ENCODE results near the gene HS2ST1. TPM values are rescaled to one million over a fixed set of nuclear protein-coding genes. Genes with fewer than 3 reads are reported as not detected.
A peak's percentile ranks its signal among the peaks of the same experiment; 100 is the strongest.

HS2ST1 gene
- polyA plus RNA-seq, 1 donor, result 32.2 TPM

DNA sequence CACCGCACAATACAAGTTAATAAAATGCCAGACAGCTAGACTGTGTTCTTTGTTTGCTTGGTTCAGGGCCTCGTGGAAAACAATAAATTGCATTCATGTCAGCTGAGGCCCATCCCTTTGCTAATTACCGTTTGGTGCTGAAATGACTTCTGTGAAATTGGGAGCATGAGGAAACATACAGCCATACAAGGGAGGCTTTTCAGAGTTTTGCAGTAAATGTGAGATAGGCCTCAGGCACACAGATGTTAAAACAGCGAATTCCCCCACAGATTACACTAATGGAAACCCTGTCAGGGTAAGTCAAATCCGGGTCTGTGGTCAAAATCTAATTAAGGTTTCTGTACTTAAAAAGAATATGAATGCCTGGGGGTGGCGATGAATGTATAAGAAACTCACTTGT lies 240.7 kb downstream of the HS2ST1 start:
- Histone ChIP-seq H3K9me3 (ENCODE audit: control insufficient read depth, low read depth, low read length) (no peaks in the 10 kb centered on the region), H3K4me1 (ENCODE audit: control insufficient read depth, insufficient read depth, low read length) (peaks cover 7% of the 10 kb centered on the region), H3K36me3 (ENCODE audit: control insufficient read depth, insufficient read depth, low read length) (no peaks in the 10 kb centered on the region), H3K4me3 (ENCODE audit: low read length) (no peak overlapping the region), H3K27ac (ENCODE audit: low read length) (no peak overlapping the region), H3K27me3 (ENCODE audit: control insufficient read depth, insufficient read depth, low read length) (no peaks in the 10 kb centered on the region)
- WGBS (ENCODE audit: insufficient coverage, low lambda C conversion rate), result 49% methylated on average over 4 of the region's 6 CpGs
- DNase-seq, result peak in 1 of 2 donors; percentile 24

DNA sequence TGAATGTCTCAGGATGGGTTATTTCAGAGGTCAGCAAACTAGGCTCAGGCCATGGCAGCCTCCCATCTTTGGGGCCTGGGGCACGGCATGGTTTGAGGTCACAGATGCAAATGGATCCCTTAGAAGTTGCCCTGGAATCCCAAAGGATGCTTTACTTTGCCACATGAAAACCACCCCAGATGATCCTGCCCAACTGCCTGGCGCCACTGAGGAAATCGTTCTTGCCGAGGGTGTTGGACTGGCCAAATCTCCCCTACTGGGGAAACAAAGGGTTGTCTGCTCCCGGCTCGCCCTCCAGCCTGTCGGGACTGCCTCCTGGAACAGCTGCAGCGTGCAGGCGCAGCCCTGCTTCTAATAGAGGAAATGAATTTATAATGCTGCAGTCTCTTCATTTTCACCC lies 241.2 kb downstream of the HS2ST1 start:
- DNase-seq, result no peak
- Histone ChIP-seq H3K36me3 (ENCODE audit: control insufficient read depth, insufficient read depth, low read length) (no peaks in the 10 kb centered on the region), H3K27ac (ENCODE audit: low read length) (no peak overlapping the region), H3K27me3 (ENCODE audit: control insufficient read depth, insufficient read depth, low read length) (no peaks in the 10 kb centered on the region), H3K9me3 (ENCODE audit: control insufficient read depth, low read depth, low read length) (no peaks in the 10 kb centered on the region), H3K4me3 (ENCODE audit: low read length) (no peak overlapping the region), H3K4me1 (ENCODE audit: control insufficient read depth, insufficient read depth, low read length) (peaks cover 5% of the 10 kb centered on the region)
- no CpG with 5 or more reads among the region's 9 CpGs for WGBS (ENCODE audit: insufficient coverage, low lambda C conversion rate)

DNA sequence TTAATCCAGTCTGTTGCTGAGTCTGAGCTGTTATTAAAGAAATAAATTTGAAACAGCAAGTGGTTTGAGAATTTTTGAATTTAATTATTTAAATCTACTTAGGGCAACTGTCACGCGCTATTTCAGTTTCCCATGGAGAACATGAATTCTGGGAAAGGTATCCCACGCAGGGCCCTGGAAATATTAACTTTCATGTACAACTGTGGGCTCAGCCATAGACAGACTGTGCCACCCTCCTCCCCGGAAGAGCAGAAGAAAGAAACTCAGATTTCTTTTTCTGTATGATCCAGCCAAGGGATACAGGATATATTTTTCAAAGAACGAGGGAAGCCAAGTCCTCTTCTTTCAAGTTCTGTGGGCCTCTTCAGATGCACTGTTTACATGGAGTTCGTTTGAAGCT lies 241.7 kb downstream of the HS2ST1 start:
- no peak for DNase-seq

DNA sequence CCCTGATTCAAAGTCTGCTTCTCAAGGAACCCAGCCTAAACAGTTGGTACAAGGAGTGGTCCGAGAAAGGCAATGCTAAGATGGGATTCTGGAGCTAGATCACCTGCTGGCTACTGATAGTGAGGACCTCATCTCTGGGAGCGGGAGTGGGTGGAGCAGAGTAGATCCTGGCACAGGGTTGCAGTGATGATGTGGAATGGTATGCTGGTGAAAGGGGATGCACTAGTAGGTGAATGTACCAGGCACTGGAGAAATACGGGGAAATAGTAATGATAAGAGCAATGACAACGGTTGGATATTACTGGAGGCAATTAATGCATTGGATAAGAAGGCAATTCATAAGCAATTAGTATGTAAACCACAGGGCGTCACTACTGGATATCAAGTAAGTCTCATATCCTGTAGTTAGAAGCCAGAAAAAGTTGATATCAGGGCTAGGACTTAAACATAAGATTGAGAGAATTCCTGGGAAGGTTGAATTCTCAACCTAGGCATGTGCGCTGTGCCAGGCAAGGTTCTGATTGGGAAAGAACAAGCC lies 245.0 kb downstream of the HS2ST1 start:
- Histone ChIP-seq H3K4me1 (ENCODE audit: control insufficient read depth, insufficient read depth, low read length) (no peaks in the 10 kb centered on the region), H3K27me3 (ENCODE audit: control insufficient read depth, insufficient read depth, low read length) (no peaks in the 10 kb centered on the region), H3K9me3 (ENCODE audit: control insufficient read depth, low read depth, low read length) (no peaks in the 10 kb centered on the region), H3K27ac (ENCODE audit: low read length) (no peak overlapping the region), H3K4me3 (ENCODE audit: low read length) (no peak overlapping the region), H3K36me3 (ENCODE audit: control insufficient read depth, insufficient read depth, low read length) (no peaks in the 10 kb centered on the region)
- no peak for DNase-seq
- WGBS (ENCODE audit: insufficient coverage, low lambda C conversion rate), result 60% methylated on average over 1 of the region's 6 CpGs

More for the DNA sequence above, 241.7 kb downstream of the HS2ST1 start:
- WGBS (ENCODE audit: insufficient coverage, low lambda C conversion rate), result no CpG with 5 or more reads among the region's 6 CpGs
- Histone ChIP-seq H3K27me3 (ENCODE audit: control insufficient read depth, insufficient read depth, low read length) (no peaks in the 10 kb centered on the region), H3K27ac (ENCODE audit: low read length) (no peak overlapping the region), H3K4me3 (ENCODE audit: low read length) (no peak overlapping the region), H3K36me3 (ENCODE audit: control insufficient read depth, insufficient read depth, low read length) (no peaks in the 10 kb centered on the region), H3K4me1 (ENCODE audit: control insufficient read depth, insufficient read depth, low read length) (peaks cover under 1% of the 10 kb centered on the region), H3K9me3 (ENCODE audit: control insufficient read depth, low read depth, low read length) (no peaks in the 10 kb centered on the region)

Other genes with a start within 250 kb of the HS2ST1 start
- 62.7 TPM for gene SH3GLB1, start 210.1 kb upstream of the HS2ST1 start, polyA plus RNA-seq
- 214 TPM for gene SELENOF, start 509 bp upstream of the HS2ST1 start, polyA plus RNA-seq

Measured in large intestine (tissue), 3 donors.